SK-N-SH treated with all-trans-retinoic acid at 6 μM for 48 hours (cell line): ENCODE data around the gene PLEKHA4.

ENCODE experiments used
- ARNTL ChIP-seq: fragments of 450-650 bp; formaldehyde crosslinking; IDR thresholded peaks from 2 replicates; pipeline ENCODE4 v1.5.0; 2020; ENCODE audit warnings: low read depth, mild to moderate bottlenecking, moderate library complexity, borderline replicate concordance
- ISL1 ChIP-seq: fragments of 250-450 bp; sonication (Bioruptor Pico); IDR thresholded peaks from 2 replicates; pipeline ENCODE4 v2.1.2; 2022; ENCODE audit warnings: mild to moderate bottlenecking, moderate library complexity
- OSR1 ChIP-seq: fragments of 250-450 bp; sonication (Bioruptor Pico); IDR thresholded peaks from 2 replicates; pipeline ENCODE4 v1.8.0; 2022; ENCODE audit warnings: moderate library complexity, mild to moderate bottlenecking, inconsistent platforms
- PATZ1 ChIP-seq: fragments of 250-450 bp; sonication (Bioruptor Pico); IDR thresholded peaks from 2 replicates; pipeline ENCODE4 v1.8.0; 2020; ENCODE audit warnings: mild to moderate bottlenecking, moderate library complexity, borderline replicate concordance
- ZC3H10 ChIP-seq: fragments of 250-450 bp; sonication (Bioruptor Pico); IDR thresholded peaks from 2 replicates; pipeline ENCODE4 v1.5.1; 2021; ENCODE audit warnings: mild to moderate bottlenecking, moderate library complexity
- ZFP3 ChIP-seq: fragments of 250-450 bp; sonication (Bioruptor Pico); IDR thresholded peaks from 2 replicates; pipeline ENCODE4 v1.5.0; 2020; ENCODE audit warnings: mild to moderate bottlenecking, moderate library complexity
- ZFP30 ChIP-seq: fragments of 450-650 bp; formaldehyde crosslinking; IDR thresholded peaks from 2 replicates; pipeline ENCODE4 v1.5.0; 2022; ENCODE audit warnings: mild to moderate bottlenecking, moderate library complexity
- TF ChIP-seq, protein P1 (sequence below): fragments of 250-450 bp; sonication (Bioruptor Pico); IDR thresholded peaks from 2 replicates; pipeline ENCODE4 v1.5.0; 2020; ENCODE audit warnings: mild to moderate bottlenecking, moderate library complexity
- TF ChIP-seq, protein P2 (sequence below): fragments of 250-450 bp; sonication (Bioruptor Pico); IDR thresholded peaks from 2 replicates; pipeline ENCODE4 v1.5.1; 2020; ENCODE audit warnings: low read depth, mild to moderate bottlenecking, moderate library complexity

- TF ChIP-seq ZC3H10 (CRISPR knock-in tag), result no peak
- no peak for TF ChIP-seq ARNTL
- TF ChIP-seq PATZ1 (CRISPR knock-in tag), result no peak
- no peak for TF ChIP-seq ZFP30 (CRISPR knock-in tag)
- TF ChIP-seq, protein P1, sequence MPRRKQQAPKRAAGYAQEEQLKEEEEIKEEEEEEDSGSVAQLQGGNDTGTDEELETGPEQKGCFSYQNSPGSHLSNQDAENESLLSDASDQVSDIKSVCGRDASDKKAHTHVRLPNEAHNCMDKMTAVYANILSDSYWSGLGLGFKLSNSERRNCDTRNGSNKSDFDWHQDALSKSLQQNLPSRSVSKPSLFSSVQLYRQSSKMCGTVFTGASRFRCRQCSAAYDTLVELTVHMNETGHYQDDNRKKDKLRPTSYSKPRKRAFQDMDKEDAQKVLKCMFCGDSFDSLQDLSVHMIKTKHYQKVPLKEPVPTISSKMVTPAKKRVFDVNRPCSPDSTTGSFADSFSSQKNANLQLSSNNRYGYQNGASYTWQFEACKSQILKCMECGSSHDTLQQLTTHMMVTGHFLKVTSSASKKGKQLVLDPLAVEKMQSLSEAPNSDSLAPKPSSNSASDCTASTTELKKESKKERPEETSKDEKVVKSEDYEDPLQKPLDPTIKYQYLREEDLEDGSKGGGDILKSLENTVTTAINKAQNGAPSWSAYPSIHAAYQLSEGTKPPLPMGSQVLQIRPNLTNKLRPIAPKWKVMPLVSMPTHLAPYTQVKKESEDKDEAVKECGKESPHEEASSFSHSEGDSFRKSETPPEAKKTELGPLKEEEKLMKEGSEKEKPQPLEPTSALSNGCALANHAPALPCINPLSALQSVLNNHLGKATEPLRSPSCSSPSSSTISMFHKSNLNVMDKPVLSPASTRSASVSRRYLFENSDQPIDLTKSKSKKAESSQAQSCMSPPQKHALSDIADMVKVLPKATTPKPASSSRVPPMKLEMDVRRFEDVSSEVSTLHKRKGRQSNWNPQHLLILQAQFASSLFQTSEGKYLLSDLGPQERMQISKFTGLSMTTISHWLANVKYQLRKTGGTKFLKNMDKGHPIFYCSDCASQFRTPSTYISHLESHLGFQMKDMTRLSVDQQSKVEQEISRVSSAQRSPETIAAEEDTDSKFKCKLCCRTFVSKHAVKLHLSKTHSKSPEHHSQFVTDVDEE (CRISPR knock-in tag), result no peak
- no peak for TF ChIP-seq ISL1 (CRISPR knock-in tag)
- TF ChIP-seq ZFP3 (CRISPR knock-in tag), result no peak
- TF ChIP-seq, protein P2, sequence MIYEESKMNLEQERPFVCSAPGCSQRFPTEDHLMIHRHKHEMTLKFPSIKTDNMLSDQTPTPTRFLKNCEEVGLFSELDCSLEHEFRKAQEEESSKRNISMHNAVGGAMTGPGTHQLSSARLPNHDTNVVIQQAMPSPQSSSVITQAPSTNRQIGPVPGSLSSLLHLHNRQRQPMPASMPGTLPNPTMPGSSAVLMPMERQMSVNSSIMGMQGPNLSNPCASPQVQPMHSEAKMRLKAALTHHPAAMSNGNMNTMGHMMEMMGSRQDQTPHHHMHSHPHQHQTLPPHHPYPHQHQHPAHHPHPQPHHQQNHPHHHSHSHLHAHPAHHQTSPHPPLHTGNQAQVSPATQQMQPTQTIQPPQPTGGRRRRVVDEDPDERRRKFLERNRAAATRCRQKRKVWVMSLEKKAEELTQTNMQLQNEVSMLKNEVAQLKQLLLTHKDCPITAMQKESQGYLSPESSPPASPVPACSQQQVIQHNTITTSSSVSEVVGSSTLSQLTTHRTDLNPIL (CRISPR knock-in tag), result no peak
- TF ChIP-seq OSR1 (CRISPR knock-in tag), result no peak
Measured at GRCh38 chr19:48806818-48807589, 61.4 kb downstream of the PLEKHA4 start.
